Measurements from ENCODE around the gene NSDHL.

- TF ChIP-seq POLR2A (IDR thresholded peaks at IDR 0.05; ENCODE audit: low read depth, low read length) (no peak), TAF1 (IDR thresholded peaks at IDR 0.05; ENCODE audit: low read depth, low read length) (no peak), POLR2AphosphoS5 (IDR thresholded peaks at IDR 0.05; ENCODE audit: low read depth, low read length) (no peak)
Measured at GRCh38 chrX:152899111-152899873, 68.4 kb downstream of the NSDHL start.
